Stimulated activated CD4-positive, alpha-beta T cell treated with anti-CD3 and anti-CD28 coated beads, Interleukin-15, amount 100 ng/mL, for 1 hour (primary cell): ENCODE data around the gene DOK5.

Experiments used
- DNase-seq, 2 donors: peaks; one replicate each; pipeline ENCODE4 v3.0.0-alpha.2; 2020; ENCODE audit warnings: low read depth in 1 of 2, low spot score in 1 of 2

Gene DOK5

GRCh38 chr20:54510541-54511129 is 35.2 kb downstream of the DOK5 start:
- DNase-seq: no peak

GRCh38 chr20:54512694-54513093 is 37.3 kb downstream of the DOK5 start:
- no peak for DNase-seq

GRCh38 chr20:54514028-54514607 is 38.7 kb downstream of the DOK5 start:
- no peak for DNase-seq

GRCh38 chr20:54515793-54516628 is 40.6 kb downstream of the DOK5 start:
- no peak for DNase-seq

DNA sequence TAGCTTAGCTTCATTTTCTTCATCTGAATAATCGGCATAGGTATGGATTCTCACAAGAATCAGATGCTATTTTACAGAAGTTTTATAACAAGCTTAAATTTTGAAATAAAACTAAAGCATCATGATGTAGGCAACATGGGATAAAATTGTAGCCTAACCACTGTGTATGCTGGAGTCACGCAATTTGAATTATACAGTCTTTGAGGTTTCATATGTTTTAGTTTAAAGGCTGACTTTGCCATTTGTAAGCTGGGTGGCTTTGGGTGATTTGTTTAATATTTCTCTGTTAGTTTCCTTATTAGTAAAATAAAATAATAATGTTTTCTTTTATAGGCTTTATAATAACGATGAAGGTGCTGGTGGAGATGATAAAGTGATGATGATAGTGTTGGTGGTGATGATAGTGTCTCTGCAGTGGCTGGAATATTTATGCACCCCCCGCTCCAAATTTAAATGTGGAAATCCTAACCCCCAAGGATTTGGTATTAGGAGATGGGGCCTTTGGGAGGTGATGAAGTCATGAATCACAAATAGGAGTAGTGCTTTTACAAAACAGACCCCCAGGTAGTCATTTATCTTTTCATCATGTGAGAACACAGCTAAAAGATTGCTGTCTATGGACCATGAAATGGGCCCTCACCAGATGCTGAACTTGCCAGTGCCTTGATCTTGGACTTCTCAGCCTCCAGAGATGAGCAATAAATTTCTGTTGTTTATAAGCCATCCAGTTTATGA is 42.0 kb downstream of the DOK5 start:
- no peak for DNase-seq

GRCh38 chr20:54524849-54525248 is 49.5 kb downstream of the DOK5 start:
- no peak for DNase-seq

GRCh38 chr20:54525916-54526590 is 50.7 kb downstream of the DOK5 start:
- DNase-seq: no peak

GRCh38 chr20:54526801-54527200 is 51.4 kb downstream of the DOK5 start:
- DNase-seq: no peak

DNA sequence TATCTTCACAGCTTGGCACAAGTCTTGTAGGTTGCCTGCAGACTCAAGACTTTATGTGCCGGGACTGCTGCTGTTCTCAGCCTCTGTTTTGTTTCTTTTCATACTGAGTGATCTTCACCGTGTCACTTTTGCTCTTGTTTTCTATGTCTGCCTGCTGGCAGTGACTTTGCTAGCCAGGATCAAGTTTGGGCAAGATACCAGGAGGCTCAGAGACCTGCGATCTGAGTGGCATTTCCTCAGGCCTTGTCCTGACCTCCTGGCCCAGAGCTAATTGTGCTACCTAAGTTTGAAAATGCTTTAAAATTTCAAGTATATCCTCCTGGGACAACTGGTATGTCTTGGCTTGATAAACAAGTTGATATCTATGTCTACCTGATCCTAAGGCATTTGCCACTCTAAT is 57.2 kb downstream of the DOK5 start:
- no peak for DNase-seq

GRCh38 chr20:54534101-54534500 is 58.7 kb downstream of the DOK5 start:
- no peak for DNase-seq

DNA sequence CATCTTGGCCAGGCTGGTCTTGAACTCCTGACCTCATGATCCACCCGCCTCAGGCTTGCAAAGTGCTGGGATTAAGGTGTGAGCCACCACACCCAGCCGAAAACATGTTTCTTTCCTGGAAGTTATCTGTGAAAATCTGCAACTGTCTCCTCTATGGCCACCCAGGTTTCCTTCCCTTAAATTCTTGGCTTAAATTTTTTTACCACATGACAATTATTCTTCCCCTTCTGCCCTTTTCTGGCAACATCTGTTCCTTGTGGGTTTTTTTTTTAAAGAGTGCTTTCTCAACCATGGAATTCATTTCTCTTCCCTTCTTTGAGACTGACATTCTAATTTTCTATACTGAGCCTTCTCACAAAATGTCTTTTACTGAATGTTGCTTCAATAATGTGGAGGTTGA is 59.6 kb downstream of the DOK5 start:
- no peak for DNase-seq

DNA sequence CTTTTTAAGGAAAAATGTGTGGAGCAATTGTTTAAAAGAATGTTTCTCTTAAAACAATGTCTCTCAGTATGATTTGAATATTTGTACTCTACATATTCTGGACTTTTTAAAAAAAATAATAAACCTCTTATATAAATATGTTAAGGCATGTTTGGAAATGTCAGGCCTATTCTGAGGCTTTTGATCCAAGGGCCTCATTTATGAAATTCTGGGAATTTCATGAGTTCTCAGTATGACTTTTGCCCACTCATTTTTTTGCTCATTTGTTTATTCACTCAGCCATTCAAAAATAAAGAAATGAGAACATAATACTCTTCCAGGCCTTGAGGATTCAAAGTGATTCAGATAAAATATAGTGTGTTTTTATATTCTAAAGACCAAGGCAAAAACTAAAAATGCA is 60.4 kb downstream of the DOK5 start:
- DNase-seq: no peak

DNA sequence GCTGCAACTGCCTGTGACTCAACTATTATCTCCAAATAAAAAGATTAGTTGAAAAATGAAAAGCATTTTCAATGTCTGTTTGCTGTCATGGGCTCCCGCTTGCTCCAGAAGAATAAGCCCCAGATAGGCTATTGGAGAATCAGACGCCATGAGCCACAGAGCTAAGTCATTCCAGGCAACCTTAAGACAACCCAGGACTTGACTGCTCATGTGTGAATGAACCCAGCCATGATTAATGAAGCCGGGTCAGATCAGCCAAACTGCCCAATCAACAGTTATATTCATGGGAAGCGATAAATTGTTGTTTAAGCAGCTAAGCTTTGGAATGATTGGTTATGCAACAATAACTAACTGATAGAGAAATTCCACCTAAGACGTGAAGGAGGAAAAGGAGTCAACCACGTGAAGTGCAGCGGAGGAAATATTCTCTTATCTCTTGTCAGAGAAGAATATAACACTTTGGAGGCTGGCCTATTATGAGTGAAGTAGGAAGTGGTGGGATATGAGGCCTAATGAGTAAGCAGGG is 64.2 kb downstream of the DOK5 start:
- DNase-seq: no peak

DNA sequence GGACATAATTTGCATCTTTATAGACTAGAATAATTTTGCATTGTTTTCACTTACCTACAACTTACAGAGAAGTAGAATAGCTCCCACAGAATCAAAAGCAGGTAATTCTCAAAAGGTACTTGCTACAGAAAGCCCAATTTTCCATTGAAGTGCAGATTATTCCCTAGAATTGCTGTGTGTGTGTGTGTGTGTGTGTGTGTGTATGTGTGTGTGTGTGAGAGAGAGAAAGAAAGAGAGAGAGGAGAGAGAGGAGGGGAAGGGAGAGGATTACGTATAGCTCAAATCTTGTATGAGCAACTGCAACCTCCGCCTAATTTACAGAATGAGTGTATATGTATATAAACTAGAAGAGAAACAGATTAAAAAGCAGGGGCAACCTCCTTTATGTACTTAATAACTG is 68.0 kb downstream of the DOK5 start:
- no peak for DNase-seq

DNA sequence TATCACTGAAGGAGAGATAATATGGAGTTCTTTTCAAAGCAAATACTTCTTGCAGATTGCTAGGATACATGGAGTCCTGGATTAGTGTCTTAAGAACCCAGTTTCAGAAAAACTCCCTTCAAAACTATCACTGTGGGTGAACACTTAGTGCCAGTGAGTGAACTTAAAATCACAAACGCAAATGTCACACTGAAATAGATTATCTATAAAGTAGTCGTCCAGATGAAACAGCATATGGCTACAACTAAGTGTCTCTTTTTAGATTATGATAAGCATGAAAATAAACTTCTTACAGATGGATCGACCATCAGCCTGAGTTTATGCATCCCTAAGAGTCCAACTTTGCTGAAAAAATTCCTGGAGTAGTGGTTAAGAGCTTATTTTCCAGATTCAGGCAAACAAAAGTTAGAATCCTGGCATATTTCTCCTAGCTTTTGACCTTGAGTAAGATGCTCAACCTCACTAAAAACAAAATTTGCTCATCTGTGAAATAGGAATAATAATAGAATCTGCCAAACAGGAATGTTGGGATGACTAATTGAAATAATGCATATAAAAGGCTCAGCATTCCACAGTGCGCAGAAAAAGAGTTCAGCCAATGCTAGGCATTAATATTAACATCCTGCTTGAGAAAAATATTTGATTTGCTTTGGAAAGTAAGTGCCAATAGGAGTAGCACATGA is 70.4 kb downstream of the DOK5 start:
- no peak for DNase-seq

DNA sequence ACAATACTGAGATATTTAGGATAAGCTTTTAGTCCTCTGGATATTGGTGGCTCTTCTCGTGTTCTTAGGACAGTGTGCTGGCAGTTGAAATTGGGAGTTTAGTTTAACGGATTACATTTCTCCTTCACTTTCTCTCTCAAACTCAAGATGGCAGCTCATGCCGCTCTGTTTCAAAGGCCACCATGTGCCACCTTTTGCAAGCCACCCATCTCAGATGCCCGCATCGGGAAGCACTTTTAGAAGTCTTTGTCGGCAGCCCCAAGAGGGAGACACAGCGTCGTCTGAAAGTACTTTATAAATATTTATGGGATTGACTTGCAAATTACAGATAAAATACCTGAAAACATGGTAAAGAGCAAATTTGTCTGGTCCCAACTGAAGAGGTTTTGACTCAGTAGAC is 73.5 kb downstream of the DOK5 start:
- no peak for DNase-seq

DNA sequence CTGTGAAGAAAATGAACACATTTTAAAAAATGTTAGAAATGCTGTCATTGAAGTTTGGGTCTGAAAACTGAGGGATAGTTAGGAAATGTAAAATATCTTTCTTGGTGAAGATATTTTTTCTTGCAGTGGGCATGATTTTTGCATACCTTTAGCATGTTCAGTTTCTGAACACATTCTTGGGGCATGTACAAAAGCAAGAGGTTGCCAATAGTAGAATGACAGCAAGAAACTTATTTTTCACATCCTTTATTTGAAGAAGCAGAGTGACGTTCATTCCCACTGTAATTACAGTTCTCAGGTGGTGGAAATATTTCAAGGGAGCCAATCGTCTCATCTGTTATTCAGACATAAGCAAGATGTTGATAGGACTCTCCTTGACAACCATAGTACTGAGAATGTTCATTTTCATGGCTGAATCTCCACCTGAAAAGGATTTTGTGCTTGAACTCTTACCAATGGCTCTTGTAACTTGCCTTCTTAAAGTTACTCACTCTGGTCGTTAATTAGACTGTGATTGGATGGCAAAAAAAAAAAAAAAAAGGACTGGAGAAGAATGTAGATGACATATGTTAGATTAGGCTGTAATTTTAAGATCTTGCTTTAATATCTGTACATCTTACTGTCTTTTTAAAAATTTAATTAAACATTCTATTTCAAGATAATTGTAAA is 74.4 kb downstream of the DOK5 start:
- no peak for DNase-seq

DNA sequence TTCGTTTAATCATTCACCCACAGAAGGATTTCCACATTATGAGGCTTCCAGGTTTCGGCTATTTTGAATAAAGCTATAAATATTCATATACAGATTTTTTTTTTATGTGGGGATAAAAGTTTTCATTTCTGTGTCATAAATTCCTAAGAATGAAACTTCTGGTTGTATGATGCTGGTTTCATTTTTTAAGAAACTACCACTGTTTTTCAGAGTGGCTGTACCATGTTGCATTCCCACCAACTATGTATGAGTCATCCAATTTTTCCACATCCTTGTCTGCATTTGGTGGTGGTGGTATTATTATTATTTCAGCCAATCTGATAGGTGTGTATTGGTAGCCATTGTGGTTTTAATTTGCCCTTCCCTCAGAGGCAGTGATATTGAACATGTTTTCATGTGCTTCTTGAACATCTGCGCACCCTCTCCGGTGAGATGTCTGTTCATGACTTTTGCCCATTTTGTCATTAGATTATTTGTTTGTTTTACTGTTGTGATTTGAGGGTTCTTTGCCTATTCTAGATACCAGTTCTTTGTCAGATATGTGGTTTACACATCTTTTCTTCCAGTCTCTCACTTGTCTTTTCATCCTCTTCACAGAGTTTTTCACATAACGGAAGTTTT is 75.5 kb downstream of the DOK5 start:
- DNase-seq: no peak

GRCh38 chr20:54554006-54554405 is 78.6 kb downstream of the DOK5 start:
- DNase-seq: no peak

GRCh38 chr20:54555150-54555549 is 79.8 kb downstream of the DOK5 start:
- no peak for DNase-seq
